Endothelial cell of umbilical vein (primary cell): ENCODE data around the gene ANXA11. TPM values are rescaled to one million over a fixed set of nuclear protein-coding genes. Genes with fewer than 3 reads are reported as not detected.

Experiments used
- BruUV-seq: library from RNA; stranded (reverse); fragments of 400-500 nt; replicated peaks from 2 replicates; lab custom pipeline; 2021; lab: Mats Ljungman, UMichigan
- CTCF ChIA-PET: fragments of 300-600, 350-600 bp; sonication (Branson Sonifier 250); formaldehyde crosslinking; loops from one replicate; lab custom pipeline; 2021; ENCODE audit warnings: antibody characterized with exemption, inconsistent platforms; lab: Charles Lee
- POLR2A ChIA-PET: fragments of 300-600, 350-600 bp; sonication (Branson Sonifier 250); formaldehyde crosslinking; loops from one replicate; lab custom pipeline; 2021; ENCODE audit warnings: antibody characterized with exemption, inconsistent platforms; lab: Charles Lee
- DNase-seq: peaks from one replicate; pipeline ENCODE4 v3.0.0-alpha.2; 2011; ENCODE audit warnings: low read depth, low spot score
- FAIRE-seq: peaks from 2 replicates; lab custom pipeline; 2011; peaks lifted over from hg19 to GRCh38; lab: Jason Lieb, UNC
- H2AFZ ChIP-seq: 2 replicates; pipeline ENCODE4 v1.6.0; 2012; ENCODE audit warnings: low read depth, low read length, control low read depth, inconsistent platforms
- H3K27ac ChIP-seq: 2 replicates; pipeline ENCODE4 v1.5.1; 2011; ENCODE audit warnings: low read depth, mild to moderate bottlenecking, control low read depth, low read length, moderate library complexity; ENCODE audit not compliant: insufficient read depth
- H3K27me3 ChIP-seq, 2 experiments: 2 replicates each; pipeline versions ENCODE4 v1.6.0 to v1.6.1; 2011; ENCODE audit warnings: low read length in 2 of 2, mixed read lengths in 1 of 2; ENCODE audit not compliant: control insufficient read depth in 2 of 2, insufficient read depth in 2 of 2
- H3K36me3 ChIP-seq, 2 experiments: 2 replicates in 1 of 2; 3 replicates in 1 of 2; pipeline ENCODE4 v1.5.1; 2011; ENCODE audit warnings: low read length in 2 of 2, mild to moderate bottlenecking in 1 of 2, moderate library complexity in 1 of 2; ENCODE audit not compliant: control insufficient read depth in 2 of 2, insufficient read depth in 2 of 2; ENCODE audit errors: extremely low read depth in 1 of 2
- H3K4me1 ChIP-seq: 3 replicates; pipeline ENCODE4 v1.5.1; 2011; ENCODE audit warnings: mild to moderate bottlenecking, low read length; ENCODE audit not compliant: control insufficient read depth, insufficient read depth; ENCODE audit errors: extremely low read depth
- H3K4me2 ChIP-seq: 2 replicates; pipeline ENCODE4 v1.6.1; 2011; ENCODE audit warnings: low read length, control low read depth, mixed read lengths; ENCODE audit not compliant: insufficient read depth
- H3K4me3 ChIP-seq, 3 experiments: fragments of 200-600 bp in 1 of 3; sonication (generic), shearing (Covaris generic) in 1 of 3; replicated peaks in 1 of 3; 2 replicates each; pipeline ENCODE4 v1.5.1; 2011 to 2016; ENCODE audit warnings: control low read depth in 3 of 3, low read length in 3 of 3, mild to moderate bottlenecking in 2 of 3, inconsistent platforms in 1 of 3, low read depth in 1 of 3, moderate library complexity in 1 of 3; ENCODE audit not compliant: insufficient read depth in 1 of 3
- H3K79me2 ChIP-seq: 2 replicates; pipeline ENCODE4 v1.6.0; 2012; ENCODE audit warnings: low read length, inconsistent platforms; ENCODE audit not compliant: control insufficient read depth, insufficient read depth
- H3K9ac ChIP-seq: replicated peaks from 2 replicates; pipeline ENCODE3; 2011; ENCODE audit warnings: low read length, control low read depth; ENCODE audit not compliant: insufficient read depth; ENCODE audit errors: extremely low read depth
- H3K9me1 ChIP-seq: replicated peaks from 3 replicates; pipeline ENCODE4 v1.6.0; 2011; ENCODE audit warnings: mild to moderate bottlenecking, low read length; ENCODE audit not compliant: control insufficient read depth, insufficient read depth; ENCODE audit errors: extremely low read depth
- H3K9me3 ChIP-seq: replicated peaks from 2 replicates; pipeline ENCODE4 v1.5.1; 2012; ENCODE audit warnings: low read length, inconsistent platforms; ENCODE audit not compliant: control insufficient read depth, insufficient read depth
- H4K20me1 ChIP-seq: replicated peaks from 2 replicates; pipeline ENCODE3; 2011; ENCODE audit warnings: mild to moderate bottlenecking, low read length; ENCODE audit not compliant: control insufficient read depth, insufficient read depth; ENCODE audit errors: extremely low read depth
- CTCF ChIP-seq, 2 donors: IDR thresholded peaks; 1 replicate in 1 of 2; 2 replicates in 1 of 2; pipeline ENCODE4 v1.5.1; 2011; ENCODE audit warnings: low read length in 2 of 2, mild to moderate bottlenecking in 2 of 2, moderate library complexity in 2 of 2, control low read depth in 1 of 2, inconsistent platforms in 1 of 2, low read depth in 1 of 2; ENCODE audit not compliant: insufficient read depth in 1 of 2; ENCODE audit errors: extremely low read depth in 1 of 2
- EZH2 ChIP-seq: IDR thresholded peaks from 2 replicates; pipeline ENCODE4 v1.6.1; 2012; ENCODE audit warnings: borderline replicate concordance, low read depth, mild to moderate bottlenecking, moderate library complexity, low read length, inconsistent platforms; ENCODE audit not compliant: severe bottlenecking
- FOS ChIP-seq: IDR thresholded peaks from 2 replicates; pipeline ENCODE4 v1.6.1; 2011; ENCODE audit warnings: mild to moderate bottlenecking, low read length, moderate library complexity, borderline replicate concordance; ENCODE audit not compliant: insufficient read depth
- GATA2 ChIP-seq: IDR thresholded peaks from 2 replicates; pipeline ENCODE4 v1.7.0; 2011; ENCODE audit warnings: low read depth, mild to moderate bottlenecking, moderate library complexity, mixed read lengths, low read length; ENCODE audit not compliant: insufficient read length, insufficient read depth
- JUN ChIP-seq: IDR thresholded peaks from 2 replicates; pipeline ENCODE4 v1.6.1; 2011; ENCODE audit warnings: borderline replicate concordance, low read depth; ENCODE audit not compliant: insufficient read length, insufficient read depth
- MAX ChIP-seq: IDR thresholded peaks from 2 replicates; pipeline ENCODE4 v1.6.1; 2011; ENCODE audit not compliant: insufficient read depth, insufficient read length
- MYC ChIP-seq: IDR thresholded peaks from one replicate; pipeline ENCODE4 v1.6.1; 2011; ENCODE audit warnings: mild to moderate bottlenecking, low read depth, low read length
- POLR2A ChIP-seq: IDR thresholded peaks from 2 replicates; pipeline ENCODE4 v1.6.1; 2012; ENCODE audit warnings: low read depth, mild to moderate bottlenecking, control low read depth, low read length
- POLR2AphosphoS5 ChIP-seq: IDR thresholded peaks from 2 replicates; pipeline ENCODE4 v1.6.1; 2012; ENCODE audit warnings: low read depth, mild to moderate bottlenecking, control low read depth, low read length, moderate library complexity; ENCODE audit not compliant: insufficient read depth
- dilution Hi-C: fragments of 300-500 bp; cut with MboI; formaldehyde crosslinking; loops from one replicate; pipeline ENCODE4 v1.15.0; 2019; ENCODE audit warnings: low sequenced_read_pairs; ENCODE audit not compliant: extremely low pct_ligation_motif_present
- intact Hi-C: fragments of 100-400 bp; cut with micrococcal nuclease; formaldehyde crosslinking; loops from one replicate; pipeline ENCODE4 v1.10.0; 2022
- polyA plus RNA-seq, 4 experiments: library from polyadenylated mRNA; depleted of rRNA in 3 of 4; stranded (reverse) in 3 of 4; unstranded in 1 of 4; fragments of >200 nt; gene quantifications; 2 replicates each; pipeline versions ENCODE4 v1.2.1 to v1.2.3, GENCODE V29; 2011 to 2012; ENCODE audit warnings: missing spikeins in 1 of 4
- total RNA-seq: library from RNA; stranded (reverse); gene quantifications from 2 replicates; pipeline ENCODE4 v1.2.3, GENCODE V29; 2021

The ANXA11 gene
- total and polyA plus RNA-seq, 2 donors (not counting 3 experiments of a cell fraction or from before 2014, with no cell fraction given), result 59.2 to 143 TPM

GRCh38 chr10:80166581-80167470 is 38.5 kb downstream of the ANXA11 start:
- dilution Hi-C loops, result no loop called here
- POLR2A ChIA-PET, result no interaction called here

More at GRCh38 chr10:80166581-80167470, 38.5 kb downstream of the ANXA11 start:
- Histone ChIP-seq H3K4me2 (no peak overlapping the region), H3K79me2 (no peaks in the 10 kb centered on the region), H2AFZ (no peak overlapping the region), H3K9me1 (no peaks in the 10 kb centered on the region), H3K27me3 (no peaks in the 10 kb centered on the region), H3K9me3 (no peaks in the 10 kb centered on the region), H3K4me3 (no peak overlapping the region), H3K4me1 (peaks cover 29% of the 10 kb centered on the region), H4K20me1 (no peaks in the 10 kb centered on the region), H3K27ac (peak overlapping the region; percentile 26), H3K9ac (no peak overlapping the region), H3K36me3 (peaks cover 0 to 14% of the 10 kb centered on the region in 2 experiments)
- intact Hi-C loops, result no loop called here
- BruUV-seq, result no TSS peak
- DNase-seq (no peak), FAIRE-seq (no peak)
- TF ChIP-seq POLR2A, result no peak
- TF ChIP-seq MYC, result no peak
- TF ChIP-seq FOS, result no peak
- TF ChIP-seq GATA2, result no peak
- TF ChIP-seq CTCF (IDR thresholded peaks at IDR 0.05; ENCODE audit: extremely low read depth in 1 of 2, insufficient read depth in 1 of 2, low read depth in 1 of 2, low read length in 2 of 2), result no peak
- TF ChIP-seq POLR2AphosphoS5, result no peak
- TF ChIP-seq EZH2, result no peak
- TF ChIP-seq MAX, result no peak
- no peak for TF ChIP-seq JUN
- CTCF ChIA-PET, result interaction anchor here (1.6 to 2.7 kb wide), 2 partner anchors 22 to 56 kb away, joined by 5 to 11 read pairs; no protein-coding TSS in a partner anchor
